K562 (cell line): ENCODE measurements around the gene ABCC1. TPM values are rescaled to one million over a fixed set of nuclear protein-coding genes. Genes with fewer than 3 reads are reported as not detected.

ENCODE experiments used
- ATAC-seq: fragments of 200-7000 bp; cut with Tn5 transposase; 3 replicates; pipeline ENCODE4 v1.9.1; 2020; ENCODE audit warnings: moderate library complexity
- BruUV-seq: library from RNA; stranded (reverse); fragments of 400-500 nt; replicated peaks from 2 replicates; lab custom pipeline; 2021; lab: Mats Ljungman, UMichigan
- CTCF ChIA-PET: fragments of 300-600 bp; formaldehyde crosslinking; extraction: SDS; loops from one replicate; lab custom pipeline; 2021; ENCODE audit warnings: low intra/inter-chr PET ratio; lab: Yijun Ruan, JAX
- POLR2A ChIA-PET: fragments of 300-600, 350-650 bp; sonication (Branson Sonifier 250); formaldehyde crosslinking; extraction: SDS; loops from one replicate; lab custom pipeline; 2021; ENCODE audit warnings: antibody characterized with exemption, inconsistent platforms; lab: Yijun Ruan, JAX
- DNase-seq, 4 experiments: peaks; one replicate each; pipeline versions ENCODE4 v3.0.0 to v3.0.0-alpha.2; 2011 to 2018; ENCODE audit warnings: low spot score in 3 of 4, mixed read lengths in 3 of 4; ENCODE audit errors: extremely low read depth in 1 of 4
- FAIRE-seq: peaks from 2 replicates; lab custom pipeline; 2011; peaks lifted over from hg19 to GRCh38; lab: Jason Lieb, UNC
- H2AFZ ChIP-seq: 2 replicates; pipeline ENCODE4 v1.6.0; 2011; ENCODE audit warnings: low read depth, low read length, control low read depth, inconsistent platforms
- H3K27ac ChIP-seq: fragments of 200-600 bp; 3 replicates; pipeline ENCODE4 v1.8.0; 2011; ENCODE audit warnings: low read depth, mild to moderate bottlenecking, control low read depth, inconsistent platforms, low read length, moderate library complexity, mixed read lengths; ENCODE audit errors: extremely low read depth
- H3K27me3 ChIP-seq, 2 experiments: fragments of 300-600 bp in 1 of 2; 2 replicates in 1 of 2; 3 replicates in 1 of 2; pipeline versions ENCODE4 v1.6.0 to v1.8.0; 2011; ENCODE audit warnings: inconsistent platforms in 2 of 2, low read length in 2 of 2, mild to moderate bottlenecking in 1 of 2, mixed read lengths in 1 of 2, moderate library complexity in 1 of 2; ENCODE audit not compliant: control insufficient read depth in 2 of 2, insufficient read depth in 2 of 2
- H3K36me3 ChIP-seq: fragments of 300-600 bp; 3 replicates; pipeline ENCODE4 v1.8.0; 2011; ENCODE audit warnings: mild to moderate bottlenecking, low read length, inconsistent platforms; ENCODE audit not compliant: control insufficient read depth, insufficient read depth
- H3K4me1 ChIP-seq, 2 experiments: fragments of 200-600 bp in 1 of 2; replicated peaks in 1 of 2; 2 replicates in 1 of 2; 3 replicates in 1 of 2; pipeline versions ENCODE4 v1.5.1 to v1.8.0; 2011; ENCODE audit warnings: inconsistent platforms in 2 of 2, low read length in 2 of 2, mild to moderate bottlenecking in 1 of 2, mixed read lengths in 1 of 2, moderate library complexity in 1 of 2; ENCODE audit not compliant: control insufficient read depth in 2 of 2, insufficient read depth in 2 of 2
- H3K4me2 ChIP-seq: 2 replicates; pipeline ENCODE4 v1.6.1; 2011; ENCODE audit warnings: low read length, control low read depth, inconsistent platforms, mixed read lengths; ENCODE audit not compliant: insufficient read depth
- H3K4me3 ChIP-seq: fragments of 200-600 bp; sonication (generic), shearing (Covaris generic); 2 replicates; pipeline ENCODE4 v1.5.1; 2016; ENCODE audit warnings: control low read depth, inconsistent platforms
- H3K79me2 ChIP-seq: fragments of 200-600 bp; 3 replicates; pipeline ENCODE4 v1.8.0; 2011; ENCODE audit warnings: low read length, inconsistent platforms; ENCODE audit not compliant: control insufficient read depth, insufficient read depth
- H3K9ac ChIP-seq, 2 experiments: 2 replicates each; pipeline versions ENCODE4 v1.6.0 to v1.6.1; 2011; ENCODE audit warnings: low read depth in 2 of 2, low read length in 2 of 2, control low read depth in 1 of 2, inconsistent platforms in 1 of 2, mild to moderate bottlenecking in 1 of 2, mixed read lengths in 1 of 2; ENCODE audit not compliant: insufficient read depth in 1 of 2
- H3K9me1 ChIP-seq: one replicate; pipeline ENCODE4 v1.6.0; 2011; ENCODE audit warnings: inconsistent platforms, mild to moderate bottlenecking, low read length, moderate library complexity; ENCODE audit not compliant: control insufficient read depth, insufficient read depth
- H3K9me3 ChIP-seq: replicated peaks from 2 replicates; pipeline ENCODE4 v1.5.1; 2011; ENCODE audit warnings: low read depth, low read length, inconsistent platforms; ENCODE audit not compliant: control insufficient read depth, insufficient read depth
- H4K20me1 ChIP-seq: replicated peaks from 2 replicates; pipeline ENCODE4 v1.6.1; 2011; ENCODE audit warnings: low read length, inconsistent platforms, mixed read lengths; ENCODE audit not compliant: control insufficient read depth, insufficient read depth
- MBD1 ChIP-seq: fragments of 250-450 bp; sonication (Bioruptor Pico); IDR thresholded peaks from 2 replicates; pipeline ENCODE4 v1.8.0; 2022; ENCODE audit warnings: inconsistent platforms
- RBM25 ChIP-seq: fragments of 200-400 bp; formaldehyde crosslinking; IDR thresholded peaks from 2 replicates; pipeline ENCODE4 v1.6.1; 2018; ENCODE audit warnings: low read length, low read depth, moderate library complexity; ENCODE audit not compliant: severe bottlenecking
- SNRNP70 ChIP-seq: fragments of 200-400 bp; formaldehyde crosslinking; optimal IDR thresholded peaks from 2 replicates; pipeline ENCODE3; 2017; ENCODE audit warnings: low read depth, low read length
- ZNF12 ChIP-seq: sonication (generic); formaldehyde crosslinking; IDR thresholded peaks from 2 replicates; pipeline ENCODE4 v1.4.0; 2020; ENCODE audit warnings: mild to moderate bottlenecking, missing genetic modification reagents
- WGBS: fragments of 100-300 bp; shearing (Covaris generic); methylation state at CpG from one replicate; pipeline ENCODE4 v1.1.6; 2016; ENCODE audit warnings: low coverage, mixed read lengths; ENCODE audit not compliant: insufficient coverage; ENCODE audit errors: missing lambda C conversion rate; 5-methylcytosine and 5-hydroxymethylcytosine counted together
- in situ Hi-C: fragments of 300-500 bp; cut with MboI; formaldehyde crosslinking; loops from 4 replicates; pipeline ENCODE4 v1.15.0; 2018; ENCODE audit warnings: inconsistent platforms, mixed read lengths
- intact Hi-C: fragments of 100-400 bp; cut with micrococcal nuclease; formaldehyde crosslinking; loops from 2 replicates; pipeline ENCODE4 v1.14.2; 2022
- polyA plus RNA-seq, 8 experiments: library from polyadenylated mRNA; depleted of rRNA in 4 of 8; stranded (reverse) in 5 of 8; unstranded in 3 of 8; fragments of >200 nt; fragmentation: Nextera tagmentation in 2 of 8; fragmentation: Illumina TruSeq in 1 of 8; extraction: Ambion mirVana in 2 of 8; extraction: Trizol in 1 of 8; gene quantifications; 2 replicates each; pipeline versions ENCODE4 v1.2.1 to v1.2.3, GENCODE V29; 2011 to 2014; ENCODE audit warnings: inconsistent platforms in 1 of 8, missing spikeins in 1 of 8
- total RNA-seq, 7 experiments: library from RNA; depleted of rRNA in 6 of 7; stranded (reverse); fragments of >200 nt in 6 of 7; fragmentation: Illumina TruSeq in 2 of 7; extraction: Trizol in 2 of 7; gene quantifications; 2 replicates each; pipeline versions ENCODE4 v1.2.1 to v1.2.3, GENCODE V29; 2011 to 2021; ENCODE audit warnings: low replicate concordance in 1 of 7

Gene ABCC1
- total and polyA plus RNA-seq, 9 of the 15 experiments (the other 6 are each of a cell fraction or from before 2014, with no cell fraction given), result 3.9 to 41.6 (median 10.0) TPM

- Histone ChIP-seq H3K4me3 (no peak overlapping the region), H3K9ac (no peak overlapping the region), H4K20me1 (no peaks in the 10 kb centered on the region), H2AFZ (no peak overlapping the region), H3K27me3 (no peaks in the 10 kb centered on the region), H3K36me3 (peaks cover 49% of the 10 kb centered on the region; the same call in 2 of the 3 replicates), H3K4me1 (peaks cover 4 to 5% of the 10 kb centered on the region in 2 experiments; a peak in 2 of 5 replicates), H3K79me2 (0 out of 3 replicates have a peak, but pooled peaks cover 2% of the 10 kb centered on the region), H3K27ac (no peak overlapping the region; the same call in 2 of the 3 replicates), H3K4me2 (no peak overlapping the region), H3K9me3 (no peaks in the 10 kb centered on the region), H3K9me1 (no peaks in the 10 kb centered on the region)
- DNase-seq (no peak), ATAC-seq (no peak), FAIRE-seq (no peak)
- ChIA-PET POLR2A (interaction anchor here (1.0 to 4.5 kb wide), 2 partner anchors 9 to 14 kb away, joined by 3 to 26 read pairs; no protein-coding TSS in a partner anchor), CTCF (no interaction called here)
- TF ChIP-seq MBD1, result no peak
- peak; percentile 82 for TF ChIP-seq RBM25
- no peak for TF ChIP-seq SNRNP70
- TF ChIP-seq ZNF12 (CRISPR knock-in tag), result no peak
- WGBS, result 91% methylated on average over 6 of the region's 6 CpGs
- no TSS peak for BruUV-seq
- intact Hi-C loops, result no loop called here
- in situ Hi-C loops, result no loop called here
Observed at GRCh38 chr16:16031401-16031800, 82.0 kb downstream of the ABCC1 start.
